ENCODE data around the gene POLL. TPM values are rescaled to one million over a fixed set of nuclear protein-coding genes. Genes with fewer than 3 reads are reported as not detected.

Gene POLL
- total and polyA plus RNA-seq, 8 donors: 18.2 to 81.1 (median 30.6) TPM

GRCh38 chr10:101611096-101611905, 23.2 kb upstream of the POLL start:
- no peak for TF ChIP-seq CTCF (IDR thresholded peaks at IDR 0.05)
- FAIRE-seq (no peak), DNase-seq (no peak), ATAC-seq (no peak)
- WGBS, 2 donors: 83 to 90% methylated on average over 16 of the region's 16 CpGs
- peaks cover 0 to 17% (median 16%) of the 10 kb centered on the region in 3 donors for H3K36me3 ChIP-seq
- no peak overlapping the region for H3K27ac ChIP-seq
- no peak overlapping the region for H3K4me3 ChIP-seq
- intact Hi-C loops (cut with DNase I): loop anchor here in 1 of 3 donors (10.0 kb wide), 1 partner anchor 164 kb away; the partner anchor contains the start of gene FGF8
- no peaks in the 10 kb centered on the region for H3K27me3 ChIP-seq
- no peaks in the 10 kb centered on the region for H3K4me1 ChIP-seq
- no peaks in the 10 kb centered on the region for H3K9me3 ChIP-seq

GRCh38 chr10:101609481-101609880, 21.4 kb upstream of the POLL start:
- Histone ChIP-seq H3K27ac (no peak overlapping the region), H3K4me3 (no peak overlapping the region), H3K9me3 (no peaks in the 10 kb centered on the region), H3K27me3 (no peaks in the 10 kb centered on the region), H3K4me1 (no peaks in the 10 kb centered on the region), H3K36me3 (peaks cover 0 to 23% (median 17%) of the 10 kb centered on the region in 3 donors)
- FAIRE-seq: no peak
- intact Hi-C loops (cut with DNase I): no loop called here
- no peak for ATAC-seq
- WGBS, 2 donors: 90 to 94% methylated on average over 4 of the region's 4 CpGs
- no peak for TF ChIP-seq CTCF (IDR thresholded peaks at IDR 0.05)
- DNase-seq: no peak

- no peak for TF ChIP-seq CTCF (IDR thresholded peaks at IDR 0.05)
- Histone ChIP-seq H3K4me3 (no peak overlapping the region), H3K36me3 (peaks cover 0 to 22% (median 17%) of the 10 kb centered on the region in 3 donors), H3K27ac (no peak overlapping the region), H3K4me1 (no peaks in the 10 kb centered on the region), H3K27me3 (no peaks in the 10 kb centered on the region), H3K9me3 (no peaks in the 10 kb centered on the region)
- ATAC-seq: no peak
- no peak for DNase-seq
- intact Hi-C loops (cut with DNase I): no loop called here
- FAIRE-seq: no peak
- 64 to 66% methylated on average over 2 of the region's 2 CpGs for WGBS, 2 donors
Observed at GRCh38 chr10:101607124-101607523, 19.1 kb upstream of the POLL start.

- intact Hi-C loops (cut with DNase I): loop anchor here in 1 of 3 donors (5.0 kb wide), 1 partner anchor 179 kb away; the partner anchor contains the start of gene NPM3
- FAIRE-seq: no peak
Observed at GRCh38 chr10:101602761-101603398, 14.8 kb upstream of the POLL start.

More at GRCh38 chr10:101602761-101603398, 14.8 kb upstream of the POLL start:
- TF ChIP-seq CTCF (IDR thresholded peaks at IDR 0.05): peak; percentile 49 to 61 (median 55)
- ATAC-seq: peak; percentile 74 to 89 (median 88)
- no peak overlapping the region for H3K27ac ChIP-seq
- peak in 5 of 6 donors; percentile 32 to 84 (median 62) for DNase-seq
- H3K27me3 ChIP-seq: no peaks in the 10 kb centered on the region
- no peaks in the 10 kb centered on the region for H3K4me1 ChIP-seq
- WGBS, 2 donors: 47 to 51% methylated on average over 6 of the region's 6 CpGs
- no peaks in the 10 kb centered on the region for H3K9me3 ChIP-seq
- H3K36me3 ChIP-seq: peaks cover 0 to 9% (median 0%) of the 10 kb centered on the region in 3 donors
- H3K4me3 ChIP-seq: no peak overlapping the region

All from pancreas (tissue), 10 donors.